Stimulated activated CD8-positive, alpha-beta memory T cell treated with anti-CD3 and anti-CD28 coated beads, Interleukin-2, amount 100 ng/mL, for 48 hours (primary cell): ENCODE data around the gene DNAJC30.
A peak's percentile ranks its signal among the peaks of the same experiment; 100 is the strongest.

Experiments used
- DNase-seq, 2 donors: peaks; one replicate each; pipeline ENCODE4 v3.0.0-alpha.2; 2020; ENCODE audit warnings: low read depth in 2 of 2

The DNAJC30 gene

DNA sequence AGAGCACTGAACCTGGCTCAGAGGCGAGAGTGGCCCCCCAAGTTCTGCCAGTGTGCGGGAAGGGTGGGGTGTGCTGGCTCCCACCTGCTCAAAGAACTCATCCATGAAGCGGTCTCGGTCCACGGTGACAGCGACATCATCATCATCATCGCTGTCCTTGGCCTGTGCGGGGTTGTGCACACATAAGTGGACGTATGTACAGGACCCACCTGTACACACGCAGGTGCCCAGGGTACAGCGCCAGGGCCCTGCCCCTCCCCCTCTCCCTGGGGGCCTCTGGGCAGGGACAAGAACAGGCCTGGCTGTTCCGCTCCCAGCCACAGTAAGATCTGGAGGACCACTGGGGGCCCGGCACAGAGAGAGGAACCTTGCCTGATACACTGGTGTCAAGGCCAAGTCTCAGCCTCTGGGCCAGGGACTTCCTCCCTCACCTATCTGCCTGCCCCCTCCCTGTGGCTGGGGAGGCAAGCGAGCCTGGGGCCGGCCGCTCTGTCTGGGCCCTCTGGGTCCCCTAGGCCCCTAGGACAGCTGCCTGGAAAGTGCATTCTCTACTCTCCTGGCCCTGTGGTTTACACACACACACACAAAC lies 25.8 kb upstream of the DNAJC30 start:
- no peak for DNase-seq

DNA sequence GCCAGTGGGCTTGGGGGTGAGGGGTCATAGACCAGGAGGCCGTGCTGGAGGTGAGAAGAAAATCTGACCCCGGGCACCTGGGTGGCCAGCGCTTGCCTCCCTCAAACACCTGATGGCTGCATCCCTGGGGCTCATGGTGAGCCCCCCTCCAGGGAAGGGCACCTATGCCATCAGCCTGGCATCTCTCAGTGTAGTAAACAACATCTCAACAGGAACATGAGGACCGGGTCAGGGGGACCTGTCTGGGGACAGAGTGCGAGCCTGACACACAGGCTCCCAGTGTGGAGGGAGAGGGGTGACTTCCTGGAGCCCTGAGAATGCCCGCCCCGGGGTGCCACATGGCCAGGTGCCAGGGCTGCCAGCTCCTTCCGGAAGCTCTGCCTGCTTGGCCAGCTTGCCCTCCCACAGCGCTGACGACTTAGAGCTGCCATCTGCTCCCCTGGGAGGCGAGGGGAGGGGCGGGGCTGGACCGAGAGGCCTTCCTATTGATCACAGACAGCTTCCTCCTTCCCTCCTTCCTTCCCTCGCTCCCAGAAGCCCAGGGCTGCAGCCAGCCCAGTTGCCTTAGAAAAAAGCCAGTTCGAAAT lies 23.9 kb upstream of the DNAJC30 start:
- DNase-seq = no peak

DNA sequence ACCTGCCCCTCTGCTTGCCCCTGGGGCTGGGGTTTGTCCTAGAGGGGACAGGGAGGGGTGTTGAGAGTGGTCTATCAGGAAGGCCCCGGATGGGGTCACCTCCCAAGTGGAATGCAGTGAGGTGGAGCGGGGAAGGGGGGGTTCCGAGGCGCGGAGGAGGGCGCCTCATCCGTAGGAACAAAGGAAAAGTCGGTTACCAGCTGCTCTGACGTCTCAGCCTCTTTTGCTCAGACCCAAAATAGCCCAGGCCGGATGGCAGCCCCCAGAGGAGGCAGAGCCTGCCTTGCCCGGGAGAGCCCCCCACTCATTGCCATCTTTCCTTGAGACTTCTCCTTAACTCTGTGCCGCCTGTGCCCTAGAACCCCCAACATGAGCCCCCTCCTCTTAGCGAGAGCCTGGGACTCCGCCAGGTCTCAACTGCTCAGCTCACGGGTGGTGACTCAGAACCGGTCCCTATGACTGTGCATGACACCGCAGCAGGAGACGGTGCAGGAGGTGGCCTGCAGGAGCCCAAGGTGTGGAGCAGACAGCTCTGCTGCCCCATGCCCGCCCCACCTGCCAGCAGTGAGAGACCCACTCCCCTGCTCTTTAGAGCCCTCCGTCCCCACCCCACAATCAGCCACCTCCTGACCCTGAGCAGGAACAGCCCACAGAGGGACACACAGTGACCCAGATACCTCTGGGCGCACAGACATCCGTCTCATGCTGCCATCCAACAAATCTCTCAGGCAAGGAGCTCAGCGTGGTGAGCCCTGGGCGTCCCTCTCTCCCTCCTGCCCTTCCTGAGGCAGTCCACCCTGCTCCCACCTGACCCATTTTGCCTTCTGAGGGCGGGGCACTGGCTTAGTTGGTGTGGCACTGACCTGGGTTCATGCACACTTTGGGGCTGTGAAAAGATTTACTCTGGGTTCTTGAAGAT lies 23.1 kb upstream of the DNAJC30 start:
- peak in 1 of 2 donors; percentile 25 for DNase-seq

DNA sequence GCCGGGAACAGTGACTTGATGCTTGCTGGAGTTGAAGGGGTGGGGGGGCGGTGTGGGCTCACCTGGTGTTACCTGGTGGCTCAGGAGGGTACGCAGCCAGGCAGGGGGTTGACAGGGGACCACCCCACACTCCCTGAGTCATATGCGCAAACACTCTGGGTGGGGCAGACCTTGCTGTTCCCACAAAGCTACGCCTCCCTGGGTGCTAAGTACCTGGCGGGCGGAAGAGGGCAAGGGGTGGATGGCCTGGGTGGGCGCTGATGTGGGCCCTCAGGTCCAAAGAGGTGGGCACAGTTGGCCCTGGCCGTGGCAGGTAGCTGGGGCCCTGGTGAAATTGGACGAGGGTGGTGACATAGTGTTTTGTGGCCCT lies 22.3 kb upstream of the DNAJC30 start:
- no peak for DNase-seq

DNA sequence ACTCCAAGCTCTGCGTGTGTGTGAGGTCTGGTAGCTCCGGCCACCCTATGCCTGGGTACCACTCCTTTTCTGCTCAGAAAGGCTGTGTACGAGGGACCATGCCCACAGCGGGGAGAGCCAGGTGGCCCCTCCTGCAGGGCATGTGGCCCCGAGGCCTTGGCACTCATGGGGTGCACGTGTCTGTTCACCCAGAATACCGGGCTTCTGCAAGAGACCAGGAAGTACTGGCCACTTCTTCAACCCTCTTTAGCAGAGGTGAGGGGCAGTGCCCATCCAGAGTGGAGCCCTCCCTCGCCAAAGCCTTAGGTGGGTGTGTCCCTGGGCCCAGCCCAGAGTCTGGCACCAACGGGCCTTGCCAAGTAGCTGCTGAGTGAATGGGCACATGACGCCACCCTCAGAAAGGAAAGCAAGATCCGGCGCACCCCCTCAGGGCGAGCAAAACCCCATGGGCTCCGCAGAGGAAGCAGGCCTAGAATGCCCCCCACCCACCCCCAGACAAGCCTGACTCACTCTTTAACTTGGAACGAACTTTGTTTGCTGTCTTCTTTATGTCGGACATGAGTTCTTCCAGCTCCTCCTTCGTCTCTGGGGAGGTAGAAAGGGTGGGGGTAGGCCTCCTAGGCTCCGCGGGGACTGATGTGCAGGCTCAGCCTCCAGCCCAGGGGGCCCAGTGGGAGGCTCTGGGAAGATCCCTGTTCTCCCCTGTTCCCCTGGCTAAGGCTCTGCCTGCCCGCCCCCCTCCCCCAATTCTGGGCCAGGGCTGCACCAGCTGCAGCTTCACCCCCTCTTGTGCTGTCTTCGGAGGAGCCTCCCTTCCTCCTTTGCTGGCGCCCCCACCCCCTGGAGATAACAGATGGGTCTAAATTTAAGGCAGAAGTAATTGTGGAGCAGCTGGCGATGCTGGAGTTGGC lies 21.6 kb upstream of the DNAJC30 start:
- DNase-seq = no peak

DNA sequence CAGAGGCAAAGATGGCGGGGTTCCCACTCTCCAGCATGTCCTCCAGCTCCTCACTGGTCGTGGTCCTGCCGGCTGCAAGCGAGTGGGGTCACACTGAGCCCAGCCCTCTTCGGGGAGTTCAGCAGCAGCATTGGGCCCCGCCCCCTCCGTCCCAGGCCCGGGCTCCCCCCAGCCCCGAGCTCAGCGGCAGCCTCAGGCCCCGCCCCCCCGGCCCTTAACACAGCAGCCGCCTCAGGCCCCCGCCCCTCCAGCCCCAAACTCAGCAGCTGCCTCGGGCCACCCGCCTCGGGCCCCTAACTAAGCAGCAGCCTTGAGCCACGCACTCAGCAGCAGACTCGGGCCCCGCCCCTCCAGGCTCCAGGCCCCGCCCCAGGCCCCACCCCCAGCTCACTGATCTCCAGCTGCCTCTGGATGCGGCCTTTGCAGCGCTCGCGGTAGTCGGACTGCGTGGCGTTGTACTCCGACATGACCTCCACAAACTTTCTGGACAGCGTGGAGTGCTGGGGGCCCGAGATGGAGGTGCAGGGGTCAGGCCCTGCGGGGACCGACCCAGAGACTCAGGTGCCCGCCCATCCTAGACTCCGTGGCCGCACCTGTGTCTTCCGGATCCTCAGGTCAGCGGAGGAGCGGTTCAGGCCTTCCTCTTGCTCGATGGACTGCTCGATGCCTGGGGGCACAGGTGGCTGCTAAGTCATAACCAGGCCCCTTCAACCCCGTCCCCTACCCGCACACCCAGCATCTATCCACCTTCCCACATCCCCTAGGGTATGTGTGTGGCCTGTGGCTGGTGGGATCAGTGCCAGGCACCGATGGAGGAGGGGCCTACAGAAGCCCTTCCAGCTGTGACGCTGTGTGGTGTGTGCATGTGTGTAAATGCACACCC lies 20.7 kb upstream of the DNAJC30 start:
- peak in 1 of 2 donors; percentile 26 for DNase-seq

DNA sequence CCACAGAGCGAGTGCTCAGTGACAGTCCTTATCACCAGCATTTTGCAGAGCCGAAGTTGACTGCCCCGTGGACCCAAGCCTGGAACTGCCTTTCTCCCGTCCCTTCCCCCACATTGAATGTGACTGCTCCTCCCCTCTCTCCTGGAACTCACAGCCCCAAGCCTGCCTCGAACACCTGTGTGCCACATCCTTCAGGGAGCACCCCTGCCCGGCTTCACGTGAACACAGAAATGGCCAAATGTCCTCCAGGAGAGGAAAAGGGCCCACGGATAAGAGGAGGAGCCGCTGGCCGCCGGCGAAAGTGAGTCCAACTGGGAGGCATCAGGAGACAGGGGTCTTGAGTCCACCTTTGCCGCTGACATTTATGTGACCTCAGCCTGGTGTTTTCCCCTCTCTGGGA lies 20.0 kb upstream of the DNAJC30 start:
- no peak for DNase-seq

DNA sequence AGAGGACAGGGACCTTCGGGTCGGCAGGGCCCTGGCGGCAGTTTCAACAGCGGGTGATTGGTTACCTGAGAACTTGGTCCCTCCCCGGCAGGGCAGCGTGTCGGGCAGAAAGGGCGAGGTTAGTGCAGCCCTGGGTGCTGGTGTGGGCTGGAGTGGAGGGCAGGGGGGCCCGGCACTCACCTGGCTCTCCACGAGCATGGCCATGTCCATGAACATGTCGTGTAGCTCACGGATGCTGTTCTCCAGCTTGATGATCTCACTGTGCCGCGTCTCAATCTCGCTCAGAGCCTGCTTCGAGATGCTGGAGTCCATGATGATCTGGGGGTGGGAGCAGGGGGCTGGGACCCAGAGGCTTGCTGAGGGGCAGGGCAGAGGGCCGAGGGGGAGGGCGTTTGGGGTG lies 19.4 kb upstream of the DNAJC30 start:
- DNase-seq = no peak

DNA sequence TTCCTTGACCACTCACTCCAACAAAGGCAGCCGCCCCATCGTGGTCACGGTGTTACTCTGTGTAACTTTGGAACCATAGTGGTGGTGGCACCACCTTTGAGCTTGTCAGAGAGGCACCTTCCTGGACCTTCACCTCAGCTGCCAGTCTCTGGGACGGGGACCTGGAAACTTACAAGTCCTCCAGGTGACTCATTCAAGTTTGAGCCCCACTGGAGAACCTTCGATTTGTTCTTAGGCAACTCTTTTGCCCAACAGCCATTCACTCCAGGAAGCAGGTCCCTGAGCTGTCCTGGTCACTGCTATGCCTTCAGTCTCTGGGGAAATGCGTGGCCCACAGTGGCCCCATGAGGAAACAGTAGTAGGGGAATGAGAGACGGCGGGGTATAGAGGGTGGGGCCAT lies 19.0 kb upstream of the DNAJC30 start:
- DNase-seq = no peak

DNA sequence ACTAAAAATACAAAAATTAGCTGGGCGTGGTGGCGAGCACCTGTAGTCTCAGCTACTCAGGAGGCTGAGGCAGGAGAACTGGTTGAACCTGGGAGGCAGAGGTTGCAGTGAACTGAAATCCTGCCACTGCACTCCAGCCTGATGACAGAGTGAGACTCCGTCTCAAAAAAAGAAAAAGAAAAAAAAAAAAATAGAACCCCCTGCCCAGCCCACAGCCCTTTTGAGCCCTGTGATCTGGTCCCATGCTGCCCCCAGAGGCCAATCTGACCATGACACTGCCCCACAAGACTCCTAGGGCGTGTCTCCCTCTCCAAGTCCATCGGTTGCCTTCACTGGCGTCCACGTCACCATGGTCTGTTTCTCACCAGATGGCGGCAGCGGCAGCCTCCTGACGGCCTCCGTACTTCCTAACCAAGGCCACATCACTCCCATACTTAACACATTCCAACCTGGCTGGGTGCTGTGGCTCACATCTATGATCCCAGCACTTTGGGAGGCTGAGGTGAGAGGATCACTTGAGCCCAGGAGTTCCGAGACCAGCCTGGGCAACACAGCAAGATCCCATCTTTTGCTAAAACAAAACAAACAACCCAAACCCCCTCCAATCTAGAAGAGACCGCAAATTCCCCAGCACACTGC lies 18.2 kb upstream of the DNAJC30 start:
- peak in 1 of 2 donors; percentile 8 for DNase-seq

DNA sequence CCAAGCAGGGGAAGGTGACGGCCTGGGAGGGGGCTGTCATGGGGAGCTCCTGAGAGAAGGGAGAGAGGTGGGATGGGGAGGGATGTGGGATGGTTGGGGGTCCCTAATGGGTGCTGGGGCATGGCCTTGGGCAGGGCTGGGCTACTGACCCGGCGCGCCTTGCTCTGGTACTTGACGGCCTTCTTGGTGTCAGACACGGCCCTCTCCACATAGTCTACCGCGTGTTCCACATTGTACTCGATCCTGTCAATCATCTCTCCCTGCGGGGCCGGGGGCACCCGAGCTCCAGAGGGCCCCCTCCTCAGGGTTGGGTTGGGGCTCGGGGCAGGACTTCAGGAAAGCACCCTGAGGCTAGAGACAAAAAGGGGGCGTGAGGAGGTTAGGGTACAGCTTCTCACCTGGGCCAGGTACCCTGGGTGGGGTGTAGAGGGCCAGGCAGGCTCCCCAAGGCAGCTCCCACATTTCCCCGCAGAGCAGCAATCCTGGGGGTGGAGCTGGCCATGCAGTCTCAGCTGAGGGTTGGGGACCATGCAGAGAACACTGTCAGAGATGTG lies 17.4 kb upstream of the DNAJC30 start:
- DNase-seq = no peak

DNA sequence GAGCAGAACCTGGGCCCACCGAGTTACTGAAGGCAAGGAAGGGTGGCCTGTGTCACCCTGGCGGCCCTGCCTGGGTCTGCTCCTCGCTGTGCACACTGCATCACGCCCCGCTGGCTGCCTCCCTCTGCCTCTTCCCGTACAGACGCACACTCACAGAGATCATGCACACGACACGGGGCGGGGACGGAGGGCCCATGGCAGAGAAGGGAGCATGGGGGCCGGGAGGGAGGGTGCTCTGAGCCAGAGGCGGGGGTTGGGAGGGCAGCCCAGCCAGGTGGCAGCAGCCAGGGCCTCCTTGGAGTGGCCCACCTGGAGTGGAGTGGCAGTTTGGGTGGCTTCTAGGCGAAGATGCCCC lies 16.8 kb upstream of the DNAJC30 start:
- no peak for DNase-seq

DNA sequence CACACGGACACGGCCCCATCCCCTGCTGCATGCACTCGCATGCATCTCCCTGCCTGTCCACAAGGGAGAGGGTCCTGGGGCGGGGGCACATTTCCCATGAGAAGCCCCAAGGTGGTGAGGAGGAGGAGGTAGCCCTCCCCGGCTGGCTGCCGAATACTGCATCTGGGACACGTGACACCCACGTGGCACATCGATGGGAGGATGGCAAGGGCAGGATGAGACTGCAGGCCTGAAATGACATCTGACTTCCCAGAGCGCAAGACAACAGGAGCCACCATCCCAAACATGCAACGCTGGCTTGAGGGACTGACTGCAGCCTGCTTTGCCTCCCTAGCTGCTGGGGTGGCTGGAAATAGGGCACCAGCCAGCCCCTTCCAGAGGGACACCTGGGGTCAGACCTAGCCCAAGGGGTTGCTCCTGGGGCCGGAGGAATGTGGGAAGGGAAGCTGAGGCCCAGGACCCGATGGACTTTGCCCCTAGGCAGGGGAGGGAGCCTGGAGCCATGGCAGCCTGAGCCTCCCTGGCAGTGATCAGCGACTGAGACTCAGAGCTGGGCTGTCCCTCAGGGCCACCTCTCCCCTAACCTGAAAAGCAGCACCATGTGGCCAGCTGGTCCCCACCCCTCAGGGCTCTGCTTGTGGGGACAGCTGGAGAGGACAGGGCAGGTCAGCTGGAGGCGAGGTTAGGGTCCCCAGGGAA lies 16.3 kb upstream of the DNAJC30 start:
- no peak for DNase-seq

DNA sequence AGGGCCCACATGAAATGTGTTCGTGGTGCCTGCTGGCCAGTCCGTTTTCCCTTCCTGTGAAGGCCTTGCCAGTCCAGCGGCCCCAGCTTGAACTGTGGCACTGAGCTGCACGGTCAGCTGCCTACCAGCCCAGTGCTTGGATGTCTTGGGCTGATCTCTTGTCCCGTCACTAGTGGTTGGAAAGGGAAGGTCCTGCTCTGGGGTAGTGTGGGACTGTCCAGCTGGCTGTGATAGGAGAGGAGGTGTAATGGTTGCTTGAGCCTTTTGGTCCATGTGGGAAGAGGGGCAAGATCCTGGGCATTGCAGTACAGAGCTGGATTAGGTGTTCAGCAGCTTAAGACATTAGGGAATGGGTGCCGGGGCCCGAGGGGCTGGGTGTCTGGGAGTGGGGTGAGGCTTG lies 15.2 kb upstream of the DNAJC30 start:
- DNase-seq = no peak

DNA sequence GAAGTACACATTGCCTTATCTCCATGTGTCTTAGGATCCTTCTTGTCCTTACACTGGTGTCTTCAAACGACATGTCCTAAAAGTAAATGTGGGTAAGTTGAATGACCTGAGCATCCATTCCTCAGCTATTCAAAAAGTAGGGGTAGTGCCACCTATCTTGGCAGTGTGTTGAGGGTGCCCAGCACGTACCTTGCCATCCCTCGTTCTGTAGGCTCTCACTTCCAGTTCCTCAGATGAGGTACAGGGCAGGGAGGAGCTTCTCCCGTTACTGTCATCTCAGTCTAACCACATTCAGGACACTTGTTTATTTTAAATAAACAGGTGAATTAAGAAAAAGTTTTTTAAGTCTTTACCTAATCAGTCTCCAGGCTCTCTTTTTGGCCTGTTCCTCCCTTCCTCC lies 13.1 kb upstream of the DNAJC30 start:
- DNase-seq = no peak

DNA sequence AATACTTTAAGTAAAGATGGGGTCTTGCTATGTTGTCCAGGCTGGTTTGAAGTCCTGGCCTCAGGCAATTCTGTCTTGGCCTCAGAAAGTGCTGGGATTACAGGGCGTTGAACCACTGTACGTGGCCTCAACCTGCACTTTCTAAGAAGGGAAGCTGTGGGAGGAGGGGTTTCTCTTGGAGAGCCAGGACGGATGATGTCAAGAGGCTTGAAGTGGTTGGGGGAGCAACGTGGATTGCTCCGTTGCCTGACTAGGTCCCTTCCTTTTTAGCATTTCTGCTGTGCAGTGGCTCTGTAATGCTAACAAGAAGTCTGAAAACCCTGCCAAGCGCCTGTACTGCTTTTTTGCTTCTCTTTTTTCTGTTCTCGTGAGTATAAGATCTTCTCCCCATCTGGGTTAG lies 7.4 kb upstream of the DNAJC30 start:
- DNase-seq = no peak

DNA sequence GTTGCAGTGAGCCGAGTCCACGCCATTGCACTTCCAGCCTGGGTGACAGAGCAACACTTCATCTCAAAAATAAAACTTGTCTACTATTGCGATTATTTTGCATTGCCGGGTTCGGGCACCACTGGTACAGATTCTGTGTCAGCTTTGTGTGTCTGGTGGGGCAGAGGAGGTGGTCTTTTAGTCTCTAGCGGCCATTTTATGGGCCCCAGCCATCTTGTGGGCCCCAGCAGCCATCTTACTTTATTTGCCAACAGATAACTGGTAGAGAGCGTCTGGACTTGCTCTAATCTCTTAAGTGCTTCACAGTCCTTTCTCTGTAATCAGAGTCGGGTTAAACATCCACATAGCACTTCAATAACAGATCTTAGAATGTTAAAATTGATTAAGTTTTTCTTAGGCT lies 5.0 kb upstream of the DNAJC30 start:
- no peak for DNase-seq

DNA sequence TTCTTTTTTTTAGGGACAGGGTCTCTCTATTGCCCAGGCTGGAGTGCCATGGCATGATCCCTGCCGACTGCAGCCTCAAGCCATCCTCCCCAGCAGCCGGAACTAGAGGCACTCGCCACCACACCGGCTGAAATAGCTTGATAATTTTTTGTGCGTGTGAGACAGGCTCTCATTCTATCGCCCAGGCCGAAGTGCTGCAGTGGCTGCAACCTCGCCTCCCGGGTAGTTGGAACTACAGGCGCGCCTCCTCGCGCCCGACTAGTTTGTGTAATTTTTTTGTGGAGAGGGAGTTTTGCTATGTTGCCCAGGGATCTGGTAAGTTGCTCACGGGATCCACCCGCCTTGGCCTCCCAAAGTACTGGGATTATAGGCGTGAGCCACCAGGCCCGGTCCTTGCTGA lies 2.1 kb upstream of the DNAJC30 start:
- DNase-seq = no peak

DNA sequence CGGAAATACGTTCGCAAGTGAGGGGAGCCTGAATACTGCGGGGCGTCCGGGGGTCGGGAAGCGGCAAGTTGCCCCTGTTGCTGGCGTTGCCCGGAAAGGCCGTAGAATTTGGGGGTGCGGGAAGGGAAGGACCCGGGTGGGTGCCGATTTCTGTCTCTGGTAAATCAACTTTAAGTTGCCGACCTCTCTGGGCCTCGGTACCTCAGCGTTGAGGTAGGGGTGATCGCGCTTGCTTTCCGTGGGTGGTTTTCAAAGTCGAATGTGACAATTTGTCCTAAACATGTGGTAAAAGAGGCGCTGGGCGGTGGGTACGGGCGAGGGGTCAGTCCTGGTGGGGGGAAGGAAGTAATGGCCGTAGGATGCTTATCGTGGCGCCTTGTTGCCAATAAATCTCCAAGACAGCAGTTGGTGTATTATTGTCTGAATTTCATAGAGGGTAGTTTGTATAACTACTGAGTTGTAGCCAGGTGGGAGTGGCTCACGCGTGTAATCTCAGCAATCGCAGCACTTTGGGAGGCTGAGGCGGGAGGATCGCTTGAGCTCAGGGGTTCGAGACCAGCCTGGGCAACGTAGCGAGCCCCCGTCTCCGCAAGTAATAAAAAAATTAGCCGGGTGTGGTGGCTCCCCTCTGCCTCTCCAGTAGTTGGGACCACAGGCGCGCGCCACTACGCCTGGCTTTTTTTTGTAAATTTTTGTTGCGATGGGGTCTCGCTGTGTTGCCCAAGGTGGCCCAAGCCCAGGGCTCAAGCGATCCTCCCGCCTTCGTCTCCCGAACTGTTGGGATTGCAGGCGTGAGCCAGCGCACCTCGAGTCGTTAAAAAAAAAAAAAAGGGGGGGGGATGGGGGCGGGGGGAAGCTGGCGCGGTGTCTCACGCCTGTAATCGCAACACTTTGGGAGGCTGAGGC lies 788 bp upstream of the DNAJC30 start:
- DNase-seq = peak in 1 of 2 donors; percentile 14
